K562 (cell line): ENCODE data around the gene E2F3. TPM values are rescaled to one million over a fixed set of nuclear protein-coding genes. Genes with fewer than 3 reads are reported as not detected.

Experiments
- E2F3 ChIP-seq: fragments of 250-450 bp; sonication (Bioruptor Pico); IDR thresholded peaks from 2 replicates; pipeline ENCODE4 v1.4.0; 2020; ENCODE audit warnings: mild to moderate bottlenecking
- NFE2 ChIP-seq: IDR thresholded peaks from 2 replicates; pipeline ENCODE4 v1.6.1; 2014; ENCODE audit warnings: antibody characterized with exemption, low read depth
- ZNF318 ChIP-seq, 2 experiments: fragments of 450-650 bp; IDR thresholded peaks; 2 replicates each; pipeline ENCODE4 v1.6.1; 2016; ENCODE audit warnings: mild to moderate bottlenecking in 2 of 2, borderline replicate concordance in 1 of 2, low read depth in 1 of 2, moderate library complexity in 1 of 2
- polyA plus RNA-seq, 8 experiments: library from polyadenylated mRNA; depleted of rRNA in 4 of 8; stranded (reverse) in 5 of 8; unstranded in 3 of 8; fragments of >200 nt; fragmentation: Nextera tagmentation in 2 of 8; fragmentation: Illumina TruSeq in 1 of 8; extraction: Ambion mirVana in 2 of 8; extraction: Trizol in 1 of 8; gene quantifications; 2 replicates each; pipeline versions ENCODE4 v1.2.1 to v1.2.3, GENCODE V29; 2011 to 2014; ENCODE audit warnings: inconsistent platforms in 1 of 8, missing spikeins in 1 of 8
- total RNA-seq, 7 experiments: library from RNA; depleted of rRNA in 6 of 7; stranded (reverse); fragments of >200 nt in 6 of 7; fragmentation: Illumina TruSeq in 2 of 7; extraction: Trizol in 2 of 7; gene quantifications; 2 replicates each; pipeline versions ENCODE4 v1.2.1 to v1.2.3, GENCODE V29; 2011 to 2021; ENCODE audit warnings: low replicate concordance in 1 of 7

The E2F3 gene
- total and polyA plus RNA-seq, 9 of the 15 experiments (the other 6 are each of a cell fraction or from before 2014, with no cell fraction given) = 11.1 to 44.7 (median 27.2) TPM

- no peak for TF ChIP-seq ZNF318 (IDR thresholded peaks at IDR 0.05; ENCODE audit: borderline replicate concordance in 1 of 2, low read depth in 1 of 2)
- TF ChIP-seq E2F3 (CRISPR knock-in tag) = no peak
- TF ChIP-seq NFE2 = no peak
These were observed 47.3 kb upstream of the E2F3 start (continued) for GRCh38 chr6:20354366-20354765.
